Nasal cavity respiratory epithelium epithelial cell of viscerocranial mucosa (primary cell): Measurements from ENCODE around the gene BCDIN3D. TPM values are rescaled to one million over a fixed set of nuclear protein-coding genes. Genes with fewer than 3 reads are reported as not detected.

Experiments
- total RNA-seq: library from RNA; depleted of rRNA; stranded (reverse); fragments of >200 nt; gene quantifications from 2 replicates; pipeline ENCODE4 v1.2.3, GENCODE V29; 2014

Gene BCDIN3D, protein sequence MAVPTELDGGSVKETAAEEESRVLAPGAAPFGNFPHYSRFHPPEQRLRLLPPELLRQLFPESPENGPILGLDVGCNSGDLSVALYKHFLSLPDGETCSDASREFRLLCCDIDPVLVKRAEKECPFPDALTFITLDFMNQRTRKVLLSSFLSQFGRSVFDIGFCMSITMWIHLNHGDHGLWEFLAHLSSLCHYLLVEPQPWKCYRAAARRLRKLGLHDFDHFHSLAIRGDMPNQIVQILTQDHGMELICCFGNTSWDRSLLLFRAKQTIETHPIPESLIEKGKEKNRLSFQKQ
- total RNA-seq, result 4.9 and 11.6 TPM in 2 replicates

DNA sequence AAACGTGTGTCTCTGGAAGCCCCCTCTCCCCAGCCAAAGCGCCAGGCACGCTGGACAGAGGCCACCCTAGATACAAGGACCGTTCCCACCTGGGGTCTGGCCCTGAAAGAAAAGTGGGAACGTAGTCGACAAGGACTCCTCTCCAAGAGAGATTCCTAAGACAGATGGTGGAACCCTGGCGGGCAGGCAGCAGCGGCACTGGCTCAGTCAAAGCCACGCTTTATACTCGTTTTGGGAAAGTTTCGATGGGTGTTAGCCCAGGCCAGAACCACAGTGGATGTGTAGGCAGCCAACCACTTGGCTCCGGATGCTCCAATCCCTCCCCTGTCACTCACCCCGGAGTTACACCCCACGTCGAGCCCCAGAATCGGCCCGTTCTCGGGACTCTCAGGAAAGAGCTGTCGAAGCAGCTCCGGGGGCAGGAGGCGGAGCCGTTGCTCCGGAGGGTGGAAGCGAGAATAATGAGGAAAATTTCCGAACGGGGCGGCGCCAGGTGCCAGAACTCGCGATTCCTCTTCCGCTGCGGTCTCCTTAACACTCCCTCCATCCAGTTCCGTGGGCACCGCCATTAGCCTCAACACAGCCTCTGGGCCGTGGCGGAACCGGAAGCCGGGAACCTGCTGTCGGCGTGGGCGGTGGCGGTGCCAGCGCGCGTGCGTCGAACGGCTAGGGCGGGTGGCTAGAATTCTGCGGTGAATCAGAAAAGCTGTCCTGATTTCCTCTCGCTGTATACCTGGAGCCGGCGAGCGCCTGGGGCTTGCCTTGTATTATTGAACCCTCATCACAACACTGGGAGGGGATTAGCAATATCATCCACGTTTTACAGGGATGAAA, at the start of gene BCDIN3D:
TSS of gene BCDIN3D (minus strand) at position 588 of the 834 bp plus-strand sequence. CDS start at position 569, 19 bp downstream.

DNA sequence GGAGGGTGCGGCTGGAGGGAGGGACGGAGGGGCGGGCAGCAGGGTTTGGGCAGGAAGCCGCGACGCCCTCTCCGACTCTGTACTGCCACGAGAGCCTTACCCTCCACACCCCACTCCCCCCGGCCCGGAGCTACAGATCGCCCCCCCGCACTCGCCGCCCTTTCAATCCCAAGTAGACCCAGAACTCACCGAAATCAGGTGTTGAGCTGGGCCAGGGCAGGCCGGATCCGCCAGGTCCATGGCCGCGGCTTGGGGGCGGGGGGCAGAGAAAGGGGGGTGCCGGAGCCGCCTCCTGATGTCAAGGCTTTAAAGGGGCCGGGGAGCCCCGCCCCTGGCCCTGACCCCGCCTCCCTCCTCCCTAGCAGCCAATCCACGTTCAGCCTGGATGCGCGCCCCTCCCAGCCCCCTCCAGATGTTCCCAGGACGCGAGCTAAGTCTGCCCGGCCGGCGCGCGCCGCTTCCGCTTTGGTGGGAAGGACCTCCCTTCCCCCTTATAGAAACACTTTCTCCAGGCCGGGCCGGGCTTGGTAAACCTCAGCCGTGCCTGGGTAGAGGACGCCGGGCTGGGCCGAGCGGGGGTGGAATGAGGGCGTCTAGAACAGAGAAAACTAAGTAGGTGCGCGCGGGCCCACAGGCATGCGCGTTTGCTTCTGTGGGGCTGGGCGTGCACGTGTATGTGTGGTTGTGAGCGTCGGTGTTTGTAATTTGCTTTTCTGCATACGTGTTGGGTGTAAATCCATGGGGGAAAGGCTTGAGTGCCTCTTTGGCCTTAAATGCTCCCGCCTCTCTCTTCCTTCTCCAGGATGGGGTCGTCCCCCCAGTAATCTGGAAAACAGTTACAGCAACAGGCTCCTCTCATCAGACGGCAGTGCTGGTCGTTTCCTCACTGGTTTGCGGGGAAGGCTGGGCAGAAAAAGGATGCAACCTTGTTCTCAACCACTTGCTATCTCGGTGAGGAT, 14.5 kb downstream of the BCDIN3D start, which contains the start of gene NCKAP5L:
TSS of gene NCKAP5L (minus strand) at position 281 of the 959 bp plus-strand sequence. CDS start 24,369 bp downstream, outside the sequence.

Other genes with a start within 250 kb of the BCDIN3D start
- gene FAM186B, start 237.5 kb downstream of the BCDIN3D start, total RNA-seq, result 0.34 and 0.57 TPM in 2 replicates
- gene PRPF40B, start 219.5 kb downstream of the BCDIN3D start, total RNA-seq, result 18.5 and 18.9 TPM in 2 replicates
- 3.4 and 4.3 TPM in 2 replicates for gene FMNL3, start 135.7 kb downstream of the BCDIN3D start, total RNA-seq
- gene TMBIM6, start 101.5 kb downstream of the BCDIN3D start, total RNA-seq, result 695 and 716 TPM in 2 replicates
- gene NCKAP5L, start 14.7 kb downstream of the BCDIN3D start, total RNA-seq, result 4.4 and 11.6 TPM in 2 replicates
- under 0.01 TPM in 1 of 2 replicates, not detected in the other for gene FAIM2, start 60.8 kb upstream of the BCDIN3D start, total RNA-seq
- not detected in 2 replicates for gene AQP2, start 107.6 kb upstream of the BCDIN3D start, total RNA-seq
- gene AQP5, start 118.8 kb upstream of the BCDIN3D start, total RNA-seq, result 0.34 and 0.43 TPM in 2 replicates
- not detected in 2 replicates for gene AQP6, start 129.8 kb upstream of the BCDIN3D start, total RNA-seq
- gene RACGAP1, start 182.4 kb upstream of the BCDIN3D start, total RNA-seq, result 11.6 and 12.7 TPM in 2 replicates
- 1.0 and 2.1 TPM in 2 replicates for gene ASIC1, start 214.5 kb upstream of the BCDIN3D start, total RNA-seq
- 42.0 and 61.5 TPM in 2 replicates for gene SMARCD1, start 242.2 kb upstream of the BCDIN3D start, total RNA-seq